Chondrocyte (in vitro differentiated cells): ENCODE data around the gene NRIP1. TPM values are rescaled to one million over a fixed set of nuclear protein-coding genes. Genes with fewer than 3 reads are reported as not detected.

Experiments used
- DNase-seq: peaks from one replicate; pipeline ENCODE4 v3.0.0; 2021; ENCODE audit warnings: mixed read lengths, low spot score
- H3K27ac Mint-ChIP-seq: one replicate; pipeline ENCODE4 v1.8.0; 2021; ENCODE audit warnings: mild to moderate bottlenecking, moderate library complexity, mixed read lengths; ENCODE audit not compliant: unreplicated experiment
- H3K27me3 Mint-ChIP-seq: 2 replicates; pipeline ENCODE4 v1.8.0; 2021; ENCODE audit warnings: low read depth, mixed read lengths
- H3K36me3 Mint-ChIP-seq: 2 replicates; pipeline ENCODE4 v1.8.0; 2021; ENCODE audit warnings: low read depth, mixed read lengths
- H3K4me1 Mint-ChIP-seq: 2 replicates; pipeline ENCODE4 v1.8.0; 2021; ENCODE audit warnings: low read depth, mild to moderate bottlenecking, mixed read lengths
- H3K4me3 Mint-ChIP-seq: one replicate; pipeline ENCODE4 v1.8.0; 2021; ENCODE audit warnings: mild to moderate bottlenecking, moderate library complexity, mixed read lengths; ENCODE audit not compliant: unreplicated experiment
- H3K9me3 Mint-ChIP-seq: 2 replicates; pipeline ENCODE4 v1.8.0; 2021; ENCODE audit warnings: low read depth, mixed read lengths
- CTCF ChIP-seq: fragments of 200-600 bp; sonication (generic); IDR thresholded peaks from 2 replicates; pipeline ENCODE4 v1.5.0; 2021; ENCODE audit warnings: antibody characterized with exemption, mild to moderate bottlenecking, moderate library complexity
- total RNA-seq: library from RNA; stranded (reverse); gene quantifications from 3 replicates; pipeline ENCODE4 v1.2.1, GENCODE V29; 2021

NRIP1 gene
- total RNA-seq, 1 donor from 2014 or later = 22.6 TPM

DNA sequence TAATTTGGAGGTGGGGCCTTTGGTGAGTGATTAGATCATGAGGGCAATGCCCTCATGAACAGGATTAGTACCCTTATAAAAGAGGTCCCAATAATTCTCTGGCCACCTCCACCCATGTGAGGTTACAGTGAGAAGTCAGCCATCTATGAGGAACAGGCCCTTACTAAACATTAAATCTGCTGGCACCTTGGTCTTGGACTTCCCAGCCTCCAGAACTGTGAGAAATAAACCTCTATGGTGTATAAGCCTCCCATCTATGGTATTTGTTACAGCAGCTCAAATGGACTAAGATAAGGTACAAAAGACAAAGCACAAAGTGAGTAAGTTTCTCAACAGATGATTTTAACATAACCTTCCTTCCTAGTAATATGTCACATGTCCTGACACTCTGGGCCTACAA, 22.3 kb downstream of the NRIP1 start:
- Mint-ChIP-seq H3K4me3 (no peak overlapping the region), H3K27me3 (no peaks in the 10 kb centered on the region), H3K36me3 (peaks cover 2% of the 10 kb centered on the region)

GRCh38 chr21:15039607-15040299, 25.0 kb downstream of the NRIP1 start:
- Mint-ChIP-seq H3K4me3 (no peak overlapping the region), H3K4me1 (no peaks in the 10 kb centered on the region), H3K36me3 (peaks cover 2% of the 10 kb centered on the region), H3K27ac (no peak overlapping the region), H3K27me3 (no peaks in the 10 kb centered on the region), H3K9me3 (no peaks in the 10 kb centered on the region)
- no peak for TF ChIP-seq CTCF
- no peak for DNase-seq

More for the DNA sequence above, 22.3 kb downstream of the NRIP1 start:
- no peaks in the 10 kb centered on the region for H3K4me1 Mint-ChIP-seq
- DNase-seq = no peak
- no peak for TF ChIP-seq CTCF
- no peak overlapping the region for H3K27ac Mint-ChIP-seq
- H3K9me3 Mint-ChIP-seq = peaks cover 6% of the 10 kb centered on the region

- no peak for DNase-seq
- H3K36me3 Mint-ChIP-seq = peaks cover 2% of the 10 kb centered on the region
- H3K4me1 Mint-ChIP-seq = peaks cover 14% of the 10 kb centered on the region
- no peak overlapping the region for H3K4me3 Mint-ChIP-seq
- H3K27me3 Mint-ChIP-seq = no peaks in the 10 kb centered on the region
- no peaks in the 10 kb centered on the region for H3K9me3 Mint-ChIP-seq
- TF ChIP-seq CTCF = no peak
- H3K27ac Mint-ChIP-seq = no peak overlapping the region
These were observed 26.9 kb downstream of the NRIP1 start for GRCh38 chr21:15037900-15038293.

- no peak for TF ChIP-seq CTCF
- peaks cover 14% of the 10 kb centered on the region for H3K4me1 Mint-ChIP-seq
- H3K27me3 Mint-ChIP-seq = no peaks in the 10 kb centered on the region
- H3K4me3 Mint-ChIP-seq = no peak overlapping the region
- no peak for DNase-seq
- H3K27ac Mint-ChIP-seq = no peak overlapping the region
- H3K36me3 Mint-ChIP-seq = peaks cover 2% of the 10 kb centered on the region
- no peaks in the 10 kb centered on the region for H3K9me3 Mint-ChIP-seq
These were observed 27.5 kb downstream of the NRIP1 start for GRCh38 chr21:15037095-15037899.

GRCh38 chr21:15036189-15036588, 28.6 kb downstream of the NRIP1 start:
- no peak for TF ChIP-seq CTCF
- H3K9me3 Mint-ChIP-seq = no peaks in the 10 kb centered on the region
- H3K27me3 Mint-ChIP-seq = no peaks in the 10 kb centered on the region
- peaks cover 17% of the 10 kb centered on the region for H3K4me1 Mint-ChIP-seq
- DNase-seq = no peak
- H3K36me3 Mint-ChIP-seq = peaks cover 2% of the 10 kb centered on the region
- no peak overlapping the region for H3K4me3 Mint-ChIP-seq
- no peak overlapping the region for H3K27ac Mint-ChIP-seq
